Midbrain (tissue), 1 donor: Measurements from ENCODE around the gene TPK1.
"Not testable (repeated sequence)": the region's sequence is repeated elsewhere in the genome, so short reads cannot be mapped to it uniquely, and the experiment has no call there.

Source experiments
- DNase-seq: peaks from one replicate; lab custom pipeline; 2025; lab: John Stamatoyannopoulos, UW

The TPK1 gene

GRCh38 chr7:144474800-144475615 is 360.8 kb downstream of the TPK1 start:
- no peak for DNase-seq

DNA sequence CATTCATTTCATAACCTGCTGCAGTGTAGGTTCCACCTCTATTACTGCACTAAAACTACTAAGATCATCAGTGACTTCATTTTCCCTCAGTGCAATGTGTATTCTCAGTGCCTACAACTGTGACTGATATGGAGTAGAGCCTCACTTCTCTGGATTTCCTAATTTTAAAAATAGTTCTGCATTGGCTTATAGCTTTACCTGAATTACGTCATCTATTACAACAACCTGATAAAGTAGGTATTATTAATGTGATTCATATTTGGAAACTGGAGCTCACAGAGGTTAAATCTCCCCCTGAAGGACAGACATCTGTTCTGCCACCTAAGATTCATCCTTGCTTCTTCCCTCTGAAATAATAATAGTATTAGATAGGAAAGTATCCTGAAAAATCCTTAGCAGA is 361.5 kb downstream of the TPK1 start:
- DNase-seq: no peak

DNA sequence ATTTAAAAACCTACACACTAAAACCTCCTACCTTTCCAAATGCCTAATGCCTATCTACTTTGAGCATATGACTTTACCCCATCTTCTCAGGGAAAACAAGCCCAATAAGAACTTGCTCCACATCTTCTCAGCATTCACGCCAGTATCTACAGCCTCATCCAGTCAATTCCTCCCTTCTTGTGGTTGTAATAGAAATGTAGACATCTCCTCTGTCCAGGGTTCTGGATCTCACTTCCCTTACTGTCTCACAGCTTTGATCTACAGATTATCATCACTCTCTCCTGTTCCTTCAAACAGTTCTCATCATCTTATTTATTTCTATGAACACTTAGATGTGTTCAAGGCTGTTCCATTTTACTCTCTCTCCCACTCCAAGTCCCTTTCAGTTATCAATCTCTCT is 361.9 kb downstream of the TPK1 start:
- DNase-seq: no peak

GRCh38 chr7:144470078-144470477 is 365.8 kb downstream of the TPK1 start:
- no peak for DNase-seq

DNA sequence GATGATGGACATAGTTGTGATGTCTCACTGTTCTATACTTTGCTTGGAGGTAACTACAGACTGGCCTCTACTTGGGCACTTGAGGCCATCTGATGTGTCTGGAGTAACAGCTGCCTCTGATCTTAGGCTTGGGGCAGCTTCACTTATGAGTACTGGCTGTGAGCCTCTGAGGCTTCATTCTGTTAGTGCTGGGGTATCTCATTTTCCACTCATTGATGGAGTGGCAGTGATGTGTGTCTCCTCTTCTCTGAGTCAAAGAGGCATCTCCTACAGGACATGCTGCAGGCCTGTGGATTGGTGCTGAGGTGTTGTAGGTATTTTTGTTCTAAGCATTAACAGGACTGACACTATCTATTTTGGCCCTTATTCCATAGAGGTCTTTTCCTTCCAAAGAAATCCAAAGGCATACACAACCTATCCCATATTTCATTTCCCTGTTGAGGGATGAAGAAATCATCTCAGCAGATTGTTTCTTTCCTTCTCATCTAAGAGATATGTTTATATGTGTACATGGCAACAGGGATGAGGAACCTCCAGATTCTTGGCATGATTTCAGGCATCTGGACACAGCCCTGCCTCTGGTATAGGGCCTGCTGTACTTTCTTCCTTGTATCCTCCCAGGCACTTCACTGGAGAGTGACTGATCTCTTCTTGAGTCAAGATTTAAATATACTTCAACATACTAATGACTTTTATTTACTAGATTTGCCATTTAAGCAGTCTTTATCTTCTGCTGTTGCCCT is 366.7 kb downstream of the TPK1 start:
- no peak for DNase-seq

GRCh38 chr7:144459635-144460034 is 376.2 kb downstream of the TPK1 start:
- no peak for DNase-seq

GRCh38 chr7:144455040-144455404 is 380.8 kb downstream of the TPK1 start:
- no peak for DNase-seq

DNA sequence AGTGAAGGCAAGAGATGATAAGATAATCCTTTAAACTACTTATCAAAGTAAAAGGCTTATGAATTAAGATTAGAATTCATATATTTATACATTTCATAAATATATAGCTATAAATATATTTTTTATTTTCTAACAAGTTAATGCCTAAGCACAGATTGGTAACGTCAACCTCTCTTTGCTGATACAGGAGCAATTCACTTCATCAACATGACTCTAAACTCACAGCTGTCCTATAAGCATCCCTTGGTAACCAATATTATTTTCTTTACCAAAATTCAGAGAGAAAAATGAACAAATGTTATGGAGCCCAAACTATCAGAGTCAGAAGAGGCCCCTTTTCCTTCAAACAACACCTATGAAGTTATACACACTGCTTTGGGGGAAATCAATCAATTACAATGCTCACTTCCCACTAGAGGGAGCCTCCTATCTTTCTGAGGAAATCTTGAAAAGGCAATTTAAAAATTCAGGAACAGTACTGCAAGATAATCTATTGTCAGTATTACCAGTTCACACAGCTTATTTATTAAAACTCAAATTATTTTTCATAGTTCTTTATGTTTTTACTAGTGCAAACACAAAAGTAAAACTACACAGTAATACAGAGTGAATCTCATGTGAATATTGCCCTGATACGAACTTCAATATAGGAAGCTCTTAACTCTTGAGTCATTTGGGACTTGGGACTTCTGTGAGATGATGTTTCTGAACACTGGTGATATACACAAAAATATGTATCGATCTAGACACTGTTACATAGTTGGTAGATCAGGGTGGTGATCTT is 381.4 kb downstream of the TPK1 start:
- DNase-seq: no peak

GRCh38 chr7:144452064-144452463 is 383.8 kb downstream of the TPK1 start:
- no peak for DNase-seq

DNA sequence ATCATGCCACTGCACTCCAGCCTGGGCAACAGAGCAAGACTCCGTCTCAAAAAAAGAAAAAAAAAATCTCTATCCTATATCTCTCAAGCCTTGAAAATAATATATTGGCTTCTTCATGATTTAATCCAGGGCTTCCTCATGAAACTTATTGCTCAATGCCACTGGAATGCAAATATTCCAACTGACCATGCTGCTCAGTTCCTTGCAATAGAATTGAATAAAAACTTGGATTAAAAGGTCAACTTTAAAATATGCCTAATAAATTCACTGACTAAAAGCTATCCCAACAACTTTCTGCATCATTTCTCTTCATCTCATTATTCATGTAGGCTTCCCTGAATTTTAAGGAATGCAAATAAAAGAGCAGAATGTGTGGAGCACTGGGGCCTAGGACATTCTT is 390.3 kb downstream of the TPK1 start:
- no peak for DNase-seq

- no peak for DNase-seq
Measured at GRCh38 chr7:144439717-144440205, 396.1 kb downstream of the TPK1 start.

- DNase-seq: no peak
Measured at GRCh38 chr7:144438759-144439158, 397.1 kb downstream of the TPK1 start.

DNA sequence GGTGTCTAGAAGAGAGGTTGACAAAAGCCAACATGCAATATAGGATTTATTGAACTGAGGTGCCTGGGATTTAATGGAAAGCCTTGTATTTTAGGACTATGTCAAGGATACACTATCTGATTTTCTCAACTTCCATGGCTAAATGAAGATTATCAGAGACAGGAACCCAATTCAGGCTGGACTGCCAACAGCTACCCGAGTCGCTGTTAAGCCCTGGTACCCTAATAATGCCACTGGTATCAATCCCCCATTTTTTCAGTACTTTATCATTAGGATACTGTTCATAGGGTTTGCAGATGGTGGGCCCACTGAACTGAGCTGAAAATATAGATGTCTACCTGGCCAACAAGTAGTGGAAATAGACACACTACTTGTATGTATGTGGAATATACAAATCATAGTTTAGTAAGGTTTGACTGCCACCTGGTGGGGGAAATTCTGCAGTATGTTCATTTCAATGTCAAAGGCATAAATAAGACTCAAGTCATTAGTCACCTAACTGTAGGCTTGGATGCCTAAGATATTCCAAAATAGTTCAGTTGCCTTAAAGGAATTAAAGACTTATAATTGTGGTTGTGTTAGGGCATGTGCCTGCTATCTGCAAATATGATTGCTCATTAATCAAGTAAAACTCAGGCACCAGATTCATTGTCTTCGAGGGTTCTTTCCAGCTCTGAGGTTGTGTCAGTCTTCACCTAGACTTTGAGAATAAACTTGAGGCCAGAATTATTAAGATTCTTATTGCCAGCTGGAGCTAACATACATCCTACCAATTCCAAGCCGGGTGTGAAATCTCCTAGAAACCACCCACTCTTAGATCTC is 398.3 kb downstream of the TPK1 start:
- DNase-seq: peak; percentile 71

DNA sequence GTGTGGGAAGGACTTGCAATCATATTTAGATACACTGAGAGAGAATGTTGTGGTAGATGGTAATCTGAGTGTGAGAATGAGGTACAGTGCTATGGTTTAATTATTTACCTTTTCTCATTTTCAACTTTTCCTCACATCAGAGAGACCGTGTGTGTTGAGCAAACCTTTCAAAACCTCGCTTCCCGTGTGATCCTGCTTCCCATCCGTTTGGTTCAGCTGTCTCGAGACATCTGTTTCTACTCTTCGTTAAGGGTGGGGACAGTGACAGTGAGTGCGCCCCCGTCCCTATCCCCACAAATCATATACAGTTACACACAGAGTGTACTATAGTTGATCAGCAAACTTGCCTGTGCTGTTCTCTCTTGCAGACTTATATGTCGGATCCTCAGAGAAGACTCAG is 399.4 kb downstream of the TPK1 start:
- DNase-seq: no peak

- DNase-seq: no peak
Measured at GRCh38 chr7:144428431-144428830, 407.4 kb downstream of the TPK1 start.

GRCh38 chr7:144427539-144427938 is 408.3 kb downstream of the TPK1 start:
- not testable (repeated sequence) for DNase-seq

GRCh38 chr7:144418931-144419330 is 416.9 kb downstream of the TPK1 start:
- DNase-seq: not testable (repeated sequence)

- DNase-seq: no peak
Measured at GRCh38 chr7:144416341-144416740, 419.5 kb downstream of the TPK1 start.

DNA sequence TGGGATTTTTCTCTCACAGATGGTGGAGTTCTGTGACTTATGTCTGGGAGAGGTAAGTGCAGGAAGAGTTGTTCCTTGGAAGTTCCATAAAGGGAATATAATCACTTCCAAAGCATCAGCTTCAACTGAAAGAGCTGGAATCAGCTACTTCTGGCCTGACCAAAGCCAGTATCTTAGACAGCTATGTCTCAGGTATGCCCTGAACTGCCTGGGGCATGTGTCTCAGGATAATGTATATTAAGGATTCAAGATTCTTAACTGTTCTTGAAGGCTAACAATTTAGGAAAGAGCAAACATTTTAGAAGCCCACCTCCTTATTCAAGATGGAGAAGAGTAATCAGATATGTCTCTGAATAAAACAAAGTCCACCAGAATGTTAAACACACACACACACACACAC is 420.0 kb downstream of the TPK1 start:
- DNase-seq: no peak

DNA sequence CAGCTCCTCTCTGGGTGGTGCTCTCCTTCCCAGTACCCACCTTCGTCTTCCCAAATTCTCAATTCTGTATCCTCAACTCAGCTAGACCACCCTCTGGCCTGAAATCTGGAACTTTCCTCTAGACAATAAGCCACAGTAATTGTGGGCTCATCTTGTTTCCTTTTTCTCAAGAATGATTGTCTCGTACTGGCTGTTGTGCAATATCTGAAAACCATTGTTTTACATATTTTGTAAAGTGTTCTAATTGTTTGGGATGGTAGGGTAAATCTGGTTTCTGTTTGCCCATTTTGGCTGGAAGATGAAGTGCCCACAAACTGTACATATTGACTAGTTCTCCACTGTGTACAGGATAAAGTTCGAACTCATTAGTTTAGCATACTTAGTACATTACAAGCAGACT is 421.0 kb downstream of the TPK1 start:
- no peak for DNase-seq

DNA sequence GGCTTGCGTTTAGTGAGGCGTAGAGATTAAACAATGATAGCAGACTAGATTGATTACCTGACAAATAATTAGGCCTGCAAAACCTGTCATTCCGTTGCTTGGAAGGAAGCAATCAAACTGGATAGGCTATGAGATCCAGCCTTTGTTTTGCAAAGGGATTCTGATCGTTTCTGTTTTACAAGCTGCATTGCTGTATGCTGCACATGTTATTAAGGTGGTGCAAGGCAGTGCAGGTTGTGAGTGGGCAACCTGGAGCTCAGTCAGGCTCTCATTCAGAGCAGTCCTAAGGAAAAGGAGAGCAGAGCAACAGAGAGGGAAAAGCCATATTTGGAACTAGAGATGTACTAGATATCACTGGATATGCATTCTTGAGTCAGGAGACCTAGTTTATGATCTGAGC is 425.4 kb downstream of the TPK1 start:
- no peak for DNase-seq

- DNase-seq: no peak
Measured at GRCh38 chr7:144408121-144408520, 427.7 kb downstream of the TPK1 start.
